GM12865 (cell line): Measurements from ENCODE around the gene MMRN1.

Experiments
- DNase-seq: peaks from one replicate; pipeline ENCODE4 v3.0.0; 2010; ENCODE audit warnings: low read depth
- H3K4me3 ChIP-seq: 2 replicates; pipeline ENCODE4 v1.5.1; 2011; ENCODE audit warnings: mild to moderate bottlenecking, low read depth, low read length, control low read depth
- TF ChIP-seq, protein P1 (sequence below): IDR thresholded peaks from 2 replicates; pipeline ENCODE4 v1.5.1; 2011; ENCODE audit warnings: low read length, control low read depth, low read depth, inconsistent platforms; ENCODE audit not compliant: insufficient read depth; ENCODE audit errors: missing control alignments

The MMRN1 gene

DNA sequence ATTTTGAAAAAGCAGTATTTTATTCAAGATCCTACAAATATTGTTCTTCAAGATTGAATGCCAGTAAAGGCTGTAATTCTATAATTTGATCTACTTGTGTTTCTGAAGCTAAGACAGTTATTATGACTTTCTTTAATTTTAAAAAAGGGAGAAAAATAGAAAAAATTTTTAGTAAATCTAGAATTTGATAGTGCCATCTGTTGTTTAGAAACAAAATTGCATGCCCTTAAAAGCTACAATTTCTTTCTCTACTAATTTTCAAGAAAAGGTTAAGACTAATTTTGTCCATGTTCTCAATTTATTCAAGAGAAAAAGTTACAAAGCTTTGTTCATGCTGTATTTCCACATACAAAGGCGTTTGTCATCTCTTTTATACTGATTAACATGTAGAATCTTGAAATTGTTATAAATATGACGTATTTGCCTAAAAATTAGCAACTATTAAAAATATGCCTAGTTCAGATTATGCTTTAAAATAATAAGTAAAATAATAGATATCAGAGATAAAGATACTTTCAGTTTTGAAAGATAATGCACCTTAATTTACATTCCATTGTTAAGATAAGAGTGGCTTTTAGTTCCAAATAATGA, 25.6 kb upstream of the MMRN1 start:
- DNase-seq, result no peak
- TF ChIP-seq, protein P1, sequence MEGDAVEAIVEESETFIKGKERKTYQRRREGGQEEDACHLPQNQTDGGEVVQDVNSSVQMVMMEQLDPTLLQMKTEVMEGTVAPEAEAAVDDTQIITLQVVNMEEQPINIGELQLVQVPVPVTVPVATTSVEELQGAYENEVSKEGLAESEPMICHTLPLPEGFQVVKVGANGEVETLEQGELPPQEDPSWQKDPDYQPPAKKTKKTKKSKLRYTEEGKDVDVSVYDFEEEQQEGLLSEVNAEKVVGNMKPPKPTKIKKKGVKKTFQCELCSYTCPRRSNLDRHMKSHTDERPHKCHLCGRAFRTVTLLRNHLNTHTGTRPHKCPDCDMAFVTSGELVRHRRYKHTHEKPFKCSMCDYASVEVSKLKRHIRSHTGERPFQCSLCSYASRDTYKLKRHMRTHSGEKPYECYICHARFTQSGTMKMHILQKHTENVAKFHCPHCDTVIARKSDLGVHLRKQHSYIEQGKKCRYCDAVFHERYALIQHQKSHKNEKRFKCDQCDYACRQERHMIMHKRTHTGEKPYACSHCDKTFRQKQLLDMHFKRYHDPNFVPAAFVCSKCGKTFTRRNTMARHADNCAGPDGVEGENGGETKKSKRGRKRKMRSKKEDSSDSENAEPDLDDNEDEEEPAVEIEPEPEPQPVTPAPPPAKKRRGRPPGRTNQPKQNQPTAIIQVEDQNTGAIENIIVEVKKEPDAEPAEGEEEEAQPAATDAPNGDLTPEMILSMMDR, result peak; percentile 12
- no peak overlapping the region for H3K4me3 ChIP-seq

DNA sequence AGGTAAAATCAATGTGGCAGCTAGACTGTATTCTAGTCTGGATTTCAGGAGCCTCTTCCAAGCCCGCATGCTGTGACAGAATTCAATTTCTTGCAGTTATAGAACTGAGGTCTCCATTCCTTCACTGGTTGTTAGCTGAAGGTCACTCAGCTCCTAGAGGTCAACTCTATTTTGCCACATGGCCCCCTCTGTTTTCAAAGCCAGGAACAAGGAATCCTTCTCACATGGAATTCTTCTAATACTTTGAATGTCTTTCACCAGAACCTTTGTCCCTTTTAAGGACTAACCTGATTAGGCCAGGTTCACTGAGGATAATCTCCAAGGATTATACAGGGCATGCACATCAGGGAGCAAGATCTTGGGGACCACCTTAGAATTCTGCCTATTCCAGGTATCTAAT, 23.4 kb upstream of the MMRN1 start:
- TF ChIP-seq, protein P1, result no peak
- DNase-seq, result no peak

DNA sequence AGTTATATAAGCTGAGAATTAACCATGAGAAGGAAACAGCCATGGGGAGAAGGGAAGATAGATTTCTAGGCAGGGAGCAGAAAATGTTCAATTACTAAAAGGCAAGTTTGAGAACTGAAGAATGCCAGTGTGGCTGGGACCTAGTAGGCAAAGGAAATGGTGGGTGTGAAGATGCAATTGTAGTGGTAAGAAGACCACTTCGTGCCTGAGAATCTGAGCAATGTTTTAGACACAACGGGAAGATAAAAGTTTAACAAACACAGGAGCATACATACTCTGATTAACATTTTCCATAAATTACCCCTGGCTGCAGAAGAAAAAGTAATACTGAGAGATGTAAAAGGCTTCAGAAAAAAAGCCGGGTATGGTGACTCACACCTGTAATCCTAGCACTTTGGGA, 18.1 kb upstream of the MMRN1 start:
- no peak for DNase-seq
- H3K4me3 ChIP-seq, result no peak overlapping the region
- TF ChIP-seq, protein P1, result no peak

More for the DNA sequence above, 23.4 kb upstream of the MMRN1 start:
- no peak overlapping the region for H3K4me3 ChIP-seq

DNA sequence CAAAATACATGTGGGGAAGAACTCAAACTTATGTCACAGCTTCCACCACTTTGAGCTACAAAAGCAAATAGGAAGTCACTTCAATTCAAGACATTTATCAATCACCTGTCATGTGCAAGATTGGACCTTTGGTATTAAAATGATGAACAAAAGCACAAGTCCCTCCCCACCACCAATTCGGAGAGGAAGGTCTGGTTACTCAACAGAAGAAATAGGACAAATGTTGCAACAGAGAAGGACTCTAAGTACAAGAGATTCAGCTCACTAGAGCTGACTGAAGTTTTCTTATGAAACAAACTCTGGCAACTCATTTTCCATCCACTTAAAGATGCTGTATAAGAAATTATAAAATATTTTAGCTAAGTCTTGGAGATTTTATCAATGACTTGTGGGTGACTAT, 16.0 kb upstream of the MMRN1 start:
- DNase-seq, result no peak
- H3K4me3 ChIP-seq, result no peak overlapping the region
- TF ChIP-seq, protein P1, result no peak

DNA sequence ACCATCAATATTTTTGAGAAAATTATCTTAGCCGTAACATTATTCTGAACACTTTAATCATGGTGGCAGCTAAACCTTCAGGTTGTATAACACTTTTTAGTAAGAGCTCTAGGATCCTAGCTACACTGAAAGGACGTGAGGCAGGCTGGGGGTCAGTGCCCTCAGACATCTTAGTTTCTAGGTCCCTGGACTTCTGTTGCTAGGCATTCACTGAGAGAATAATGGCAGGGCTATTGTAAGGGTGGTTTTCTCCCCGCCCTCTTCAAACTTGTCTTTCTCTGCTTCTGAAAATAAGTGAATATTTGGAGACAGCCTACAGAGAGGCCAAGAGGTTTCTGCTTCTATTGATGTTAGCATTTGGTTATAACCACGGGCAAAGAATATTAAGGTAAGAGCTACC, 15.4 kb upstream of the MMRN1 start:
- H3K4me3 ChIP-seq, result no peak overlapping the region
- TF ChIP-seq, protein P1, result no peak
- no peak for DNase-seq

DNA sequence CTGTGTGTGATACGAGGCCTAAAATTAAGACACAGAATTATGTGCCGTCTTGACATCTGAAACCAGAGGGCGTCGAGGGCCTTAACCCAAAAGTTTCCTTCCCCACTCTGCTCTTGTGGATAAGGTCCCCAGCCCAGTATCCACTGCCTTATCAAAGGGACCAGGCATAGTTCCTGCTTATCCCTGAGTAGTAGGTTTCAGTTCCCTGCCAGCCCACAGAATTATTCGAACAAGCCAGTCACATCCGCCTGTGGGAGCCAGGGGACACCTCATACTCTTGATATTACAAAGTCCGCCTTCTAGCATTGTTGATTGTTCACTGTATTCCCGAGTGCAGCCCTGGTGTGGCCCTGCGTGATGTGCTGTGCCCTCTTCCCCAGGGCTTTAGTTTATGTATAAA, 5.4 kb upstream of the MMRN1 start:
- no peak overlapping the region for H3K4me3 ChIP-seq
- TF ChIP-seq, protein P1, result no peak
- DNase-seq, result peak; percentile 3

DNA sequence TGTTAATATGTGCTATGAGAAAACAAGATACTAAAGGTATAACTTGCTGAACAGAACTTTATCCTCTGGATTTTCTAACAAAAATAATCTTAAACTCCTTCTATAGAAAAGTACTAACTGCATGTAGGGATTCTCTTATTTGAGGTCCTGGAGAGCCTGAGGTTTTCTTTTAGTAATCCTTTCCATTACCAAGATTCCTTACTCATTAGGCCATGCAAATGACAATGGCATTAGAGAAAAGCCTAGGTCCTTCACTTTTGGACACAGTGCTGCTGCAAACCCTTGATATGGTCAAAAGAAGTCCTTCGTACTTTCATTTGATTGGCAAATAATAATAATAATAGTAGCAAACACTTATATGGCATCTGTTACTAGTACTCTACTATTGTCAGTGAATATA, 3.2 kb downstream of the MMRN1 start:
- no peak for DNase-seq
- H3K4me3 ChIP-seq, result no peak overlapping the region
- TF ChIP-seq, protein P1, result no peak
